ENCODE measurements around the gene UCP2.
"Not testable (repeated sequence)": the region's sequence is repeated elsewhere in the genome, so short reads cannot be mapped to it uniquely, and the experiment has no call there.

Gene UCP2

GRCh38 chr11:73997120-73997770 lies 14.6 kb upstream of the UCP2 start:
- no peak overlapping the region for H3K4me3 ChIP-seq (ENCODE audit: low read length)
- no peaks in the 10 kb centered on the region for H3K27me3 ChIP-seq (ENCODE audit: control insufficient read depth, insufficient read depth, low read length)
- H3K36me3 ChIP-seq (ENCODE audit: control insufficient read depth, insufficient read depth, low read length) = no peaks in the 10 kb centered on the region
- no peak overlapping the region for H3K9ac ChIP-seq (ENCODE audit: low read length)
- no peaks in the 10 kb centered on the region for H3K4me1 ChIP-seq (ENCODE audit: control insufficient read depth, insufficient read depth, low read length)
- H3K27ac ChIP-seq (ENCODE audit: low read depth, low read length) = no peak overlapping the region

- Histone ChIP-seq H3K27ac (ENCODE audit: low read depth, low read length) (no peak overlapping the region), H3K36me3 (ENCODE audit: control insufficient read depth, insufficient read depth, low read length) (no peaks in the 10 kb centered on the region)
Observed at GRCh38 chr11:73996161-73996747, 13.6 kb upstream of the UCP2 start.

GRCh38 chr11:73995731-73996130 lies 13.1 kb upstream of the UCP2 start:
- Histone ChIP-seq H3K27ac (ENCODE audit: low read depth, low read length) (no peak overlapping the region), H3K4me3 (ENCODE audit: low read length) (no peak overlapping the region), H3K4me1 (ENCODE audit: control insufficient read depth, insufficient read depth, low read length) (no peaks in the 10 kb centered on the region), H3K36me3 (ENCODE audit: control insufficient read depth, insufficient read depth, low read length) (no peaks in the 10 kb centered on the region), H3K27me3 (ENCODE audit: control insufficient read depth, insufficient read depth, low read length) (no peaks in the 10 kb centered on the region), H3K9ac (ENCODE audit: low read length) (no peak overlapping the region)

More at GRCh38 chr11:73996161-73996747, 13.6 kb upstream of the UCP2 start:
- Histone ChIP-seq H3K4me1 (ENCODE audit: control insufficient read depth, insufficient read depth, low read length) (no peaks in the 10 kb centered on the region), H3K9ac (ENCODE audit: low read length) (no peak overlapping the region), H3K4me3 (ENCODE audit: low read length) (no peak overlapping the region), H3K27me3 (ENCODE audit: control insufficient read depth, insufficient read depth, low read length) (no peaks in the 10 kb centered on the region)

GRCh38 chr11:73995247-73995646 lies 12.6 kb upstream of the UCP2 start:
- H3K9ac ChIP-seq (ENCODE audit: low read length) = no peak overlapping the region
- no peaks in the 10 kb centered on the region for H3K4me1 ChIP-seq (ENCODE audit: control insufficient read depth, insufficient read depth, low read length)
- no peaks in the 10 kb centered on the region for H3K27me3 ChIP-seq (ENCODE audit: control insufficient read depth, insufficient read depth, low read length)
- no peak overlapping the region for H3K4me3 ChIP-seq (ENCODE audit: low read length)
- H3K27ac ChIP-seq (ENCODE audit: low read depth, low read length) = no peak overlapping the region
- no peaks in the 10 kb centered on the region for H3K36me3 ChIP-seq (ENCODE audit: control insufficient read depth, insufficient read depth, low read length)

GRCh38 chr11:73991471-73992006 lies 8.9 kb upstream of the UCP2 start:
- Histone ChIP-seq H3K9ac (ENCODE audit: low read length) (no peak overlapping the region), H3K27ac (ENCODE audit: low read depth, low read length) (no peak overlapping the region), H3K4me3 (ENCODE audit: low read length) (no peak overlapping the region), H3K27me3 (ENCODE audit: control insufficient read depth, insufficient read depth, low read length) (no peaks in the 10 kb centered on the region), H3K4me1 (ENCODE audit: control insufficient read depth, insufficient read depth, low read length) (no peaks in the 10 kb centered on the region), H3K36me3 (ENCODE audit: control insufficient read depth, insufficient read depth, low read length) (no peaks in the 10 kb centered on the region)

GRCh38 chr11:73990730-73991129 lies 8.1 kb upstream of the UCP2 start:
- no peaks in the 10 kb centered on the region for H3K36me3 ChIP-seq (ENCODE audit: control insufficient read depth, insufficient read depth, low read length)
- no peak overlapping the region for H3K4me3 ChIP-seq (ENCODE audit: low read length)
- no peak overlapping the region for H3K27ac ChIP-seq (ENCODE audit: low read depth, low read length)
- no peaks in the 10 kb centered on the region for H3K27me3 ChIP-seq (ENCODE audit: control insufficient read depth, insufficient read depth, low read length)
- H3K9ac ChIP-seq (ENCODE audit: low read length) = no peak overlapping the region
- no peaks in the 10 kb centered on the region for H3K4me1 ChIP-seq (ENCODE audit: control insufficient read depth, insufficient read depth, low read length)

- Histone ChIP-seq H3K4me3 (ENCODE audit: low read length) (no peak overlapping the region), H3K4me1 (ENCODE audit: control insufficient read depth, insufficient read depth, low read length) (no peaks in the 10 kb centered on the region), H3K9ac (ENCODE audit: low read length) (no peak overlapping the region), H3K27ac (ENCODE audit: low read depth, low read length) (no peak overlapping the region), H3K36me3 (ENCODE audit: control insufficient read depth, insufficient read depth, low read length) (no peaks in the 10 kb centered on the region), H3K27me3 (ENCODE audit: control insufficient read depth, insufficient read depth, low read length) (no peaks in the 10 kb centered on the region)
Observed at GRCh38 chr11:73989156-73989555, 6.5 kb upstream of the UCP2 start.

- H3K4me1 ChIP-seq (ENCODE audit: control insufficient read depth, insufficient read depth, low read length) = no peaks in the 10 kb centered on the region
- no peak overlapping the region for H3K9ac ChIP-seq (ENCODE audit: low read length)
- no peaks in the 10 kb centered on the region for H3K36me3 ChIP-seq (ENCODE audit: control insufficient read depth, insufficient read depth, low read length)
- no peak overlapping the region for H3K4me3 ChIP-seq (ENCODE audit: low read length)
- no peak overlapping the region for H3K27ac ChIP-seq (ENCODE audit: low read depth, low read length)
- H3K27me3 ChIP-seq (ENCODE audit: control insufficient read depth, insufficient read depth, low read length) = no peaks in the 10 kb centered on the region
Observed at GRCh38 chr11:73988227-73988626, 5.6 kb upstream of the UCP2 start.

- H3K4me1 ChIP-seq (ENCODE audit: control insufficient read depth, insufficient read depth, low read length); H3K36me3 ChIP-seq (ENCODE audit: control insufficient read depth, insufficient read depth, low read length); H3K9ac ChIP-seq (ENCODE audit: low read length); H3K4me3 ChIP-seq (ENCODE audit: low read length); H3K27me3 ChIP-seq (ENCODE audit: control insufficient read depth, insufficient read depth, low read length); H3K27ac ChIP-seq (ENCODE audit: low read depth, low read length): not testable (repeated sequence)
Observed at GRCh38 chr11:73985661-73986060, 3.0 kb upstream of the UCP2 start.

- Histone ChIP-seq H3K9ac (ENCODE audit: low read length) (no peak overlapping the region), H3K36me3 (ENCODE audit: control insufficient read depth, insufficient read depth, low read length) (peaks cover 2% of the 10 kb centered on the region), H3K4me1 (ENCODE audit: control insufficient read depth, insufficient read depth, low read length) (no peaks in the 10 kb centered on the region), H3K27me3 (ENCODE audit: control insufficient read depth, insufficient read depth, low read length) (no peaks in the 10 kb centered on the region), H3K4me3 (ENCODE audit: low read length) (peak overlapping the region; percentile 83), H3K27ac (ENCODE audit: low read depth, low read length) (peak overlapping the region; percentile 80)
Observed at GRCh38 chr11:73983741-73984538, 1.3 kb upstream of the UCP2 start.

- Histone ChIP-seq H3K4me3 (ENCODE audit: low read length) (peak overlapping the region; percentile 83), H3K4me1 (ENCODE audit: control insufficient read depth, insufficient read depth, low read length) (no peaks in the 10 kb centered on the region), H3K9ac (ENCODE audit: low read length) (peak overlapping the region; percentile 72), H3K36me3 (ENCODE audit: control insufficient read depth, insufficient read depth, low read length) (peaks cover 6% of the 10 kb centered on the region), H3K27me3 (ENCODE audit: control insufficient read depth, insufficient read depth, low read length) (no peaks in the 10 kb centered on the region), H3K27ac (ENCODE audit: low read depth, low read length) (peak overlapping the region; percentile 80)
Observed at GRCh38 chr11:73982990-73983740, 522 bp upstream of the UCP2 start.

Measured in rectal smooth muscle tissue (tissue), 1 donor.